Glomerular endothelial cell (primary cell): ENCODE data around the gene MACF1. TPM values are rescaled to one million over a fixed set of nuclear protein-coding genes. Genes with fewer than 3 reads are reported as not detected.
"Not testable (repeated sequence)": the region's sequence is repeated elsewhere in the genome, so short reads cannot be mapped to it uniquely, and the experiment has no call there.

ENCODE experiments used
- DNase-seq: peaks from one replicate; pipeline ENCODE4 v3.0.0-alpha.2; 2011; ENCODE audit warnings: low read depth, low spot score; ENCODE audit errors: extremely low read depth
- total RNA-seq: library from RNA; depleted of rRNA; stranded (reverse); fragments of >200 nt; gene quantifications from 2 replicates; pipeline ENCODE4 v1.2.3, GENCODE V29; 2015

Gene MACF1, protein sequence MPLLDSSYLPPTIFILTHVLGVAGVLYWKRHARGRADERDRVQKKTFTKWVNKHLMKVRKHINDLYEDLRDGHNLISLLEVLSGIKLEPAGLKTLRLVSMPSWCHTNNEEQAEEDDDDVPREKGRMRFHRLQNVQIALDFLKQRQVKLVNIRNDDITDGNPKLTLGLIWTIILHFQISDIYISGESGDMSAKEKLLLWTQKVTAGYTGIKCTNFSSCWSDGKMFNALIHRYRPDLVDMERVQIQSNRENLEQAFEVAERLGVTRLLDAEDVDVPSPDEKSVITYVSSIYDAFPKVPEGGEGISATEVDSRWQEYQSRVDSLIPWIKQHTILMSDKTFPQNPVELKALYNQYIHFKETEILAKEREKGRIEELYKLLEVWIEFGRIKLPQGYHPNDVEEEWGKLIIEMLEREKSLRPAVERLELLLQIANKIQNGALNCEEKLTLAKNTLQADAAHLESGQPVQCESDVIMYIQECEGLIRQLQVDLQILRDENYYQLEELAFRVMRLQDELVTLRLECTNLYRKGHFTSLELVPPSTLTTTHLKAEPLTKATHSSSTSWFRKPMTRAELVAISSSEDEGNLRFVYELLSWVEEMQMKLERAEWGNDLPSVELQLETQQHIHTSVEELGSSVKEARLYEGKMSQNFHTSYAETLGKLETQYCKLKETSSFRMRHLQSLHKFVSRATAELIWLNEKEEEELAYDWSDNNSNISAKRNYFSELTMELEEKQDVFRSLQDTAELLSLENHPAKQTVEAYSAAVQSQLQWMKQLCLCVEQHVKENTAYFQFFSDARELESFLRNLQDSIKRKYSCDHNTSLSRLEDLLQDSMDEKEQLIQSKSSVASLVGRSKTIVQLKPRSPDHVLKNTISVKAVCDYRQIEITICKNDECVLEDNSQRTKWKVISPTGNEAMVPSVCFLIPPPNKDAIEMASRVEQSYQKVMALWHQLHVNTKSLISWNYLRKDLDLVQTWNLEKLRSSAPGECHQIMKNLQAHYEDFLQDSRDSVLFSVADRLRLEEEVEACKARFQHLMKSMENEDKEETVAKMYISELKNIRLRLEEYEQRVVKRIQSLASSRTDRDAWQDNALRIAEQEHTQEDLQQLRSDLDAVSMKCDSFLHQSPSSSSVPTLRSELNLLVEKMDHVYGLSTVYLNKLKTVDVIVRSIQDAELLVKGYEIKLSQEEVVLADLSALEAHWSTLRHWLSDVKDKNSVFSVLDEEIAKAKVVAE (N-terminal part only)
- total RNA-seq: 522 and 612 TPM in 2 replicates

DNA sequence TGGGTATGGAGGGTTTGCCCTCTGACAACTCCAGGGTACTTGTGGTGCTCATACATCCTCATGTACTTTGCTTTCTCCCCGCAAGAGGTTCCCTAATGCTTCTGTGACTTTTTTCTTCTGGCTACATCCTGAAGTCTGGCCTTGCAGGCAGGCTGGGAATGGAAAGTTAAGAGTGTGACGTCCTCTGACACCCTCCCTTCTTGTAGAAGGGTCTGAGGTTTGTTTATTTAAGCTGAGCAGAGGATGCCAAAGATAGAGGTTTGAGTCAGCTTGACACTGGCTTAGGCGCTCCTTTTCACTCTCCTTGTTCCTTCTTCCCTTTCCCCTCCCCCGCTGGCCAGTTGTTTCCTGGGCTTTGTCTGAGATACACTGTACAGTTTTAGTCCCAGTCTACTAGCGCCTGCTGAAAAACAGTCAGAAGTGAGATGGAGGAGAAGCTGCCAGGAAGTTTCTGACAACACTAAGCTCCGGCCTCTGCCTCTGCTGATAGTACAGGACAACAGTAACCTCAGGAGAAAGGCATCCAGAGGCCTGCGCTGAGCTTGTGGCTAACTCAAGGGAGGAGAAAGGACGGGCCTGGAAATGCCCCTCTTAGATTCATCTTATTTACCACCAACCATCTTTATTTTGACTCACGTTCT lies at the start of gene MACF1:
MACF1 (plus strand) TSS at position 255 of the 641 bp plus-strand sequence; CDS start at position 583, 328 bp downstream.
- DNase-seq: no peak

DNA sequence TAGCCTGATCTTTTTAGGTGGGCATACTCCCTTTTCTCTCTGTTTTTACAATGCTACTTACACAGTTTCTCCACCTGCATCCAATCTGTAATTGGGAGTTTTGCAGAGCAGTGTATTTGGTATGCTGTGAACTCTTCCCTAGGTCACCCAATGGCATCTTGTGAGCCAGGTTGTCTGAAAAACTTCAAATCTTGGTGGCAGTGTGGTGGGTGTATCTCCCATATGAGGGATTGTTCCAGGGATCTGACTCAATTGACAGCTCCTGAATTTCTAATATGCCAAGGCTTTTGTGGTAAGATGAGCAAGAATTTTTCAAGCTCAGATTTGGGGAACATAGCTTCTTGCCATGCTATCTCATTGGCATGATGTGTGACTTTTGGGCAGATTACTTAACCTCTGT lies 47.2 kb upstream of the MACF1 start:
- DNase-seq: no peak

DNA sequence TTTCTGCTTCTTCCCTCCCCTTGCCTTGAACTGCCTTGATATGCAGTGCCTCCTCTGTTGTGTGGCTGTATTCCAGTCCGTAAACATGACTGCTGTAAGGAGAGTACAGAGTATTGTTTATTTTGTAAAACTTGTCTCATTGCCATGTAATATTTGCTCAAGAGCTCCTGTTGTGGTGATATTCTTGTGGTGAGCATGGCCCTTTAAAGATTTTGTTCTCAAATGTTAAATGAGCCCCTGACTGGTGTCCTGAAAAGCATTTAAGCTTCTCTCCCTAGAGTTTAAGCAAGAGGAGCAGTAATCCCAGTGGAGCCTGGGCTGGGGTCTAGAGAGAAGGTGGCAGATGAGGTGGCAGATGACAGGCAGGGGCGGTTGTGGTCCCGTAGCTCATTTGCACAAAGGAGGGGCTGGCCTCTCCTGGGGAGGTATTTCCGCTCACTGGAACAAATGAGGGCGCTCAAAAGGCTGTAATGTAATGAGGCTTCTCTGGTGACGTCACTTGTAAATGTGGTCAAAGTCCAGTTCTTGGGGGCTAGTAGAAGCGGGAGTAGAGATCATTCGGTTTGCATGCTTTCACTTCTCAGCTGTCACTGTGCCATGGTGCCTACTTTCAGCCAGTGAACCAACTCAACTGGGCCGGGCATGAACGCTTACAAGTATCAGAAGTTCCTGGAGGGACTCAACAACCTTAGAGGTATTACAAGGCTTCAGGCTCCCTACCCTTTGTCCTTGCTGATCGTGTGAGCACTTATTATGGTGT lies 46.0 kb upstream of the MACF1 start:
- no peak for DNase-seq

DNA sequence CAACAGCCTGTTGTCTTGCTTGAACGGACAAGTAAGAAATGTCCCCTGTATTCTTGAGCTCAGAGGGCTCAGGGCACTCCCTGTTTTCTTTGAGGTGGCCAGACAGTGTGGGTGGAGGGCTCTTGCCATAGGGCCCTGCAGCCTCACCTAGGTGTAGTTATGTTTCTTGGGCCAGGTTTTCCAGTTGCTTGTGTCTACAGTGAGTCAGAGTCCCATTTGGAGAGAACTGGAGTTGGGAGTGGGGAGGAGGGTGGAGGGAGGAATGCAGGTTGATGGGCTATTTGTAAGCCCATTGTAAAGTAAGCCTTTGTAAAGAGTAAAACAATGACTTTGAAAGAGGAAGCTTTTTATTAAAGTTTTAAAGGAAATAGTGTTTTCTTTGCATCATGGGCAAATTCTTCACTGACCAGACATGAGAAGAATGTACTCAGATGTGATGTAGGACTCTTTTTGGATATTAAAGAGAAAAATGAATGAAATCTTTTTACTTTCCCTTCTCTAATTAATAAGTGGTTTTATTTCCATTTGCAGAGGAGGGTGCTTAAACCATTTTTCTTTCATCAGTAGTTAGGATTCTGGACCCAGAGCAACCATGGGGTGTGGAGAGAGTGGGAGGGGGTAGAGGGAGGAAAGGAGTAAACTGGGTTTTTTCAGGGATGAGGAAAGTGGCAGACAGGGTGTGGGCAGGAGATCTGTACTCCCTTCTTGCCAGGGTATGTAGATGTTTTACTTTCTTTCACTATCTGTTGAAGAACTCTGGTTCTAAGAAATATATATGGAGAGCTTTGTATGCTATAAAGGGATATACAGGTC lies 45.1 kb upstream of the MACF1 start:
- DNase-seq: peak; percentile 61

DNA sequence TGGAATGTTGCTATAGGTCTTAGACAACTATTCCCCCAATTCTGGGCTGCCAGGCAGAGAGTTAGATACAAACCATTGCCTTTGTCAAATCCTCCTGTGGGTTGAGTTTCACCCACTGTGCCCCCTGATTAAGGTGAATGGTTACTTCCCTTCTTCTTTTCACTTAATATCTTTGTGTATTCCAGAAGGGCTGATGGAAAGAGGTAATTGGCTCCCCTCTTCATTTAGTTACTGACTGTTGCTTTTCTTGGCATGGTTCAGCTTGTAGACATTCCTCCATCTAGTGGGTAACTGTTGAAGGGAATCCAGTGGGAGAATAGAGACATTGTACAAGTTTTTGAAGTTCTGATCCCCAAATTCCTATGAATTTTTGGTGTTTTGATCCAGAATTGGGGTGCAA lies 43.8 kb upstream of the MACF1 start:
- DNase-seq: no peak

DNA sequence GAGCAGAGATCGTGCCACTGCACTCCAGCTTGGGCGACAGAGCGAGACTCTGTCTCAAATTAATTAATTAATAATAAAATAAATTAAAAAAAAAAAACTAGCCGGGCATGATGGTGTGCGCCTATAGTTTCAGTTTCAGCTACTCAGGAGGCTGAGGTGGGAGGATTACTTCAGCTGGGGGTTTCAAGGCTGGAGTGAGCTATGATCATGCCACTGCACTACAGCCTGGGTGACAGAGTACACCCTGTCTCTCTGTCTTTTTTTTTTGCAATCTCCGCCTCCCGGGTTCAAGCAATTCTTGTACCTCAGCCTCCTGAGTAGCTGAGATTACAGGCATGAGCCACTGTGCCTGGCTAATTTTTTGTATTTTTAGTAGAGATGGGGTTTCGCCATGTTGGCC lies 42.7 kb upstream of the MACF1 start:
- DNase-seq: not testable (repeated sequence)

DNA sequence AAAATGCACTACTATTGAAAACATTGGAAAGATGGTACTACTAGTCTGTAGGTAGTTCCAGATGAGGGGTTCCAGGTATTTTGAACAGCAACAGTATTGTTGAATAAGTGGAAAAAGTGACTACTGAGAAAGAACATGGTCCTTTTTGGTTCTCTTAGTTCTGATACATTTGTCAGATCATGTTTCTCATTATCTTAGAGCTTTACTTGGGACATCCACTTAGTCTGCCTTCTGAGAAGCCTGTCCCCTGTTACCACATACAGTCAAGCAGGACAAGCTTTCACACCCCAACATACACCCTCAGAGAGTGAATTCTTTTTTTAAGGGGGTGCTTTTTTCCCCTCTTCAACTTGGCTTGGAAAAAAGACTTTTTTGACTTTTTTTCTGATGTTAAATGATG lies 41.0 kb upstream of the MACF1 start:
- no peak for DNase-seq

DNA sequence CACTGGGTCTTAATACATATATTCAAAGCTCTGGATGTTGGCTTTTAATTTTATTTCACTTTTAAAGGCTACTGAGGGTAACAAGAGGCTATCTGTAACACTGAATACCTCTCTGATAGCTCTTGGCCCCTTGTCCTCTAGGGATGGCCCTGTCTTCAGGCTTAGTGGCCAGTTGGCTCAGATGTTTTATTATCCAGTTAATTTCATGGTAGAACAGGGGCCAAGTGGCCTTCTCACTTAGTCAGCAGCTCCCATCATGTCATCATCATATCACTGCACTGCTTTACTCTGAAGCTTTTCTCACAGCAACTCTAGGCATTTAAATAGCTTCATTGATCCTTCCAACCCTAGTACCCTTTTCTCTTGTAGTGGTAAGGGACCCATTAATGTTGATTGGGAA lies 40.2 kb upstream of the MACF1 start:
- no peak for DNase-seq

DNA sequence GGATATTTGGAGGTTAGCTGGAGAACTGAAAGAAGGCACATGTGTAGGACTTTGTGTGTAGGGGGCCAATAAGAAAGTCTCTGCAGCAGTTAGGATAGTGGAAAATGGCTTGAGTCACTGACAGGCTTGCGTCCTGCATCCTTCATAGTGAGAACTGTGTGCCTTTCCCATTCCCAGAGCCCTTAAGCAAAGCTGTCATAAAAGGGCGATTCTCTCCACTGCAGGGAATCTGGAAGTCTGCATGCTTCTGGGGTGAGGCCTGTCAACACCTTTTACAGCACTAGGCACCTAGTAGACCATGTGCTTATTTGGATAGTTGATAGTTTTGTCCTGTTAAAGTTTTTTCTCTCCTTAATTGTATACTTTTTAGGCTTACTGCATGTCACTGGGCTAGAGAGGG lies 39.4 kb upstream of the MACF1 start:
- DNase-seq: no peak

DNA sequence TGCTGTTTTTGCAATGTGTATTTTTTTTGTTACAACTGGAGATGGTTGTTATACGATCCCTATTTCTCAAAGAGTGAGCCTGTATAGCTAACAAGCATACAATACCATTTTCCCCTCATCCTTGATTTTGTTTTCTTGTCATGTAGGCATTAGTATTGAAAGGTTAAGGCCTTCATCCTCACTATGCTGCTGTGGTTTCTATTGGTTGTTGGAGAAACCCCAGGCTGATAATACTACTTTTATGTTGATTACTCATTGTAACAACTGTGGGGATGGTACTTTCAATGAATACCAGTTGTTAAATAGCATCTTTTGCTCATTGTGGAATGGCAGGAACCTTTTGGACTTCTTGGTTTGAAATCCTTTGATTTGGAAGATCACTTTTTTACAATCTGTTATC lies 39.0 kb upstream of the MACF1 start:
- no peak for DNase-seq

DNA sequence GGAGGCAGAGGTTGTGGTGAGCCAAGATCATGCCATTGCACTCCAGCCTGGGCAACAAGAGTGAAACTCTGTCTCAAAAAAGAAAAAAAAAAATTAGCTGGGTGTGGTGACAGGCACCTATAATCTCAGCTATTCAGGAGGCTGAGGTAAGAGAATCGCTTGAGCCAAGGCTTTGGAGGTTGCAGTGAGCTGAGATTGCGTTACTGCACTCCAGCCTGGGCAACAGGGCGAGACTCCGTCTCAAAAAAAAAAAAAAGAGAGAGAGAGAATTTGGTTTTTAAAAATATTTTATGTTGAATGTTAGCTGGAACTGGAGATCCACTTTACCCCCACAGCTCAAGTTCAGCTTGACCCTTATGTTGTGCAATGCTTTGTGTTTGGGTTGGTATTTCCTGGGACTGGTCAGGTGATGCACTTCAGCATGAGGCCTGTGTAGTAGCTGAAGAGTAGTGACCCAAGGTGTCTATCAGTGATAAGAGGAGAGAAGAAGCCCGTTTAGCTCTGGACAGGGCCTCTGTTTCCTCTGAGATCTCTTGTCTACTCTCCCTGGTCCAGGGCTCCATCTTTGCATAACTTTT lies 36.8 kb upstream of the MACF1 start:
- no peak for DNase-seq

DNA sequence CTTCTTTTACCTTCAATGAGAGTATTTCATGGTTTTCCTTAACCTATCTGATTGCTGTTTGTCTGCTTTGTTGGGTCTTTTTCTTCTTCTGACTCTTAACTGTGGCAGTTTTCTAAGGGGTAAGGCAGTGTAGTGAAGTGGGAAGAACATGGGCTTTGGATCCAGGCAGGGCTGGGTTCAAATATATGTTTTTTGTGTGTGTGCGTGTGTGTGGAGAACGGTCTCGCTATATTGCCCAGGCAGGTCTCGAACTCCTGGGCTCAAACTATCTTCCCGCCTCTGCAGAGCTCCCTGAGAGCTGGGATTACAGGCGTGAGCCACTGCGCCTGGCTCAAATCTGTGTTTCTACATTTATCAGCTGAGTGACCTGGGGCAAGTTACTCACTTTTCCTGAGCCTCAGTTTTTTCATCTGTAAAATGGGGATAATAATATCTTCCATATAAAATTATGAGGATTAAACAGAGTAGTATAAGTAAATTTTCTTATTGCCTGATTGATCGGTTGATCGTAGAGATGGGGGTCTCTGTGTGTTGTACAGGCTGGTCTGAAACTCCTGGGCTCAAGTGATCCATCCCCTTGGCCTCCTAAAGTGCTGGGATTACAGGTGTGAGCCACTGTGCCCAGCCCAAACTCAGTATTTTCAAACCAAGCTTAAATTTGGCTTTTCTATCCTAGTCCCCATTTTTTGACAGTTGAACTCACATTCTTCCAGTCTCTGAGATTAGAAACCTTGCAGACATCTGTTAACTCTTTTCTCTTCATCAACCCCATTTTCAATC lies 36.0 kb upstream of the MACF1 start:
- DNase-seq: no peak

DNA sequence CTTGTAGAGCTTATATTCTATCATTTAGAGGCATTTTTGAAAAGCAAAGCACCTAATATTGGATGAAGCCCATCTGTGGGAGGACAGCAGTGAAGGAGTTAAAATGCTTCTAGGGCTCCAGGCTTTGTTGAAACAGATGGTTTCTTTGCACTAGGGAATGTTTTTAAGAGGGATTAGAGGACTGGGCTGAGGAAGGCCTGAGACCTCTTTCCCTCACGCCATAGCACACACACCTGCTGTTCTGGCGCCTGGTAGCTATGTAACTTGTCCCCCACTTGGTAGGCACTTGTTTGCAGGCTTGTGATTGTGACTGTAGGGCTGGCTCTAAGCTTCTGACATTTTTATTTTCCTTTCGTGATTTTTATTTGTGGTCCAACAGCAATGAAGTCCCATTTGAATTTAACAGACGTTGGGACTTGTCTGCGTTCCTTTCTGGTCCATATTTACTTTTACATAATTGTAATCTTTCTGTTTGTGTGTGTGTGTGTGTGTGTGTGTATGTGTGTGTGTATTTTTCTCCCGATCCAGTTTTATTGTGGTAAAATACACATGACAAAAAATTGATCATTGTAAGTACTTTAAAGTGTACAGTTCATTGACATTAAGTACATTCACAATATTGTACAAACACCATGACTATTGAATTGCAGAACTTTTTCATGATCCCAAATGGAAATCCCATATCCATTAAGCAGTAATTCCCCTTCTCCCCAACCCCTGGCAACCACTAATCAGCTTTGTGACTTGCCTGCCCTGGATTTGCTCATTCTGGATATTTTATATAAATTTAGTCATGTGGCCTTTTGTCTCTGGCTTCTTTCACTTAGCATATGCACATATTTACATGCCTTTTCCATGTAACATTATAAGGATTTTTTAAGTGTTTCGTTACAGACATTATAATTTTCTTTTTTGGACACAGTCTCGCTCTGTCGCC lies 33.5 kb upstream of the MACF1 start:
- DNase-seq: no peak

DNA sequence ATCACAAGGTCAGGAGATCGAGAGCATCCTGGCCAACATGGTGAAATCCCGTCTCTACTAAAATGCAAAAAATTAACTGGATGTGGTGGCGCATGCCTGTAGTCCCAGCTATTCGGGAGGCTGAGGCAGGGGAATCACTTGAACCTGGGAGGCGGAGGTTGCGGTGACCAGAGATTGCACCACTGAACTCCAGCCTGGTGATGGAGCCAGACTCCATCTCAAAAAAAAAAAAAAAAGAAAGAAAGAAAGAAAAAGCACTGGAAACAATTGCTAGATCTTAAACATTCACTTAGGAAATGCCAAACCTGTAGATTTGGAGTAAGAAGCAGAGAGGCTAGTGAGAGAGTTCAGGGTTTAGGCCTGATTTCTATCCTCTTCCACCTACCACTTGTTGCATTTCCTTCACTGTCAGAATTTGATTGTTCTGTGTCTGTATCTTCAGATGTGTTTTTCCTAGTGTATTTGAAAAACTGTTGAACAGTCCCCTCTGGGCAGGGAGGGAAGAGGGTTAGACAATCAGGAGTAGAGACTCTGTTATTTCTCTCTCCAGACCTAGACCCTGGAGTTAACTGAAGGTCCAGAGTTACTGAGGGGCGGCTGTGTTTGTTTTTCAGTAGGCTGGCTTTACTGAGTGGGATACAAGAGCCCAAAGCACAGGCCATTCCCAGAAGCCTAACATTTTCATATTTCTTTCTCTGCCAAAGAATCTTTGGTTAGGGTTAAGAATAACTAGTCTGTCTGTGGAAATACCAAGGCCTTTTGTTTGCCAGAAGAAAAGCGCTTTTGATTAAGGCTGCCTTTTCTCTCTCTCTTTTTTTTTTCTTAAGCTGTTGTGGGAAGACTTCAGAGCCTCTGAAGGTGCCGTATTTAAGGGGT lies 31.1 kb upstream of the MACF1 start:
- DNase-seq: no peak

DNA sequence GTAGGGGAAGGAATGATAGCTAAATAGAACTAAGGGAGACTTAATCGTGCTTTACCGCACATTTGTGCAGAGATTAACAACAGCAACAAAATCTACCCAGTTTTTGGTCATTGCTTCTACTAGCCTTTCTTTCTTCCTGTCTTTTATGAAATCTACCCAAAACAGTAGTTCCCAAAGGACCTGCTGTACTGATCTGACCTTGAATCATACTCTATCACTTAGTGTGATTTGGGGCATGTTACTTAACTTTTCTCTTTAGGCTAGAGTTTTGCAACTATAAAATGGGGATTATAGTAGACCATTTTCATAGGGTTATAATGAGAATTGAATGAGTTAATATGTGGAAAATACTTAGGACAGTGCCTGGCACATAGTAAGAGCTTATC lies 30.5 kb upstream of the MACF1 start:
- DNase-seq: no peak
